Duodenal mucosa (tissue), 2 donors: ENCODE results near the gene CEP85L.
A peak's percentile ranks its signal among the peaks of the same experiment; 100 is the strongest.

Experiments used
- H3K27ac ChIP-seq: one replicate; pipeline ENCODE4 v1.7.0; 2013; ENCODE audit warnings: low read depth, low read length
- H3K27me3 ChIP-seq, 2 donors: one replicate each; pipeline ENCODE4 v1.7.0; 2013; ENCODE audit warnings: low read length in 2 of 2, control low read depth in 1 of 2; ENCODE audit not compliant: insufficient read depth in 2 of 2, control insufficient read depth in 1 of 2
- H3K36me3 ChIP-seq, 2 donors: one replicate each; pipeline ENCODE4 v1.7.0; 2013; ENCODE audit warnings: low read length in 2 of 2, control low read depth in 1 of 2; ENCODE audit not compliant: insufficient read depth in 2 of 2, control insufficient read depth in 1 of 2
- H3K4me1 ChIP-seq, 2 donors: one replicate each; pipeline ENCODE4 v1.7.0; 2013; ENCODE audit warnings: low read length in 2 of 2, control low read depth in 1 of 2; ENCODE audit not compliant: insufficient read depth in 2 of 2, control insufficient read depth in 1 of 2
- H3K4me3 ChIP-seq, 2 donors: one replicate each; pipeline ENCODE4 v1.7.0; 2013; ENCODE audit warnings: low read length in 2 of 2, low read depth in 1 of 2
- H3K9ac ChIP-seq, 2 donors: one replicate each; pipeline ENCODE4 v1.7.0; 2013; ENCODE audit warnings: low read length in 2 of 2, low read depth in 1 of 2
- H3K9me3 ChIP-seq, 2 donors: one replicate each; pipeline ENCODE4 v1.7.0; 2013; ENCODE audit warnings: low read length in 2 of 2, control low read depth in 1 of 2; ENCODE audit not compliant: control insufficient read depth in 1 of 2

CEP85L gene

GRCh38 chr6:118678866-118679265 lies 27.5 kb upstream of the CEP85L start:
- no peaks in the 10 kb centered on the region for H3K27me3 ChIP-seq
- H3K4me1 ChIP-seq, result no peaks in the 10 kb centered on the region
- H3K9me3 ChIP-seq, result no peaks in the 10 kb centered on the region
- H3K36me3 ChIP-seq, result no peaks in the 10 kb centered on the region
- no peak overlapping the region for H3K27ac ChIP-seq
- no peak overlapping the region for H3K9ac ChIP-seq
- H3K4me3 ChIP-seq, result no peak overlapping the region

GRCh38 chr6:118677193-118677592 lies 25.8 kb upstream of the CEP85L start:
- Histone ChIP-seq H3K4me1 (no peaks in the 10 kb centered on the region), H3K9ac (no peak overlapping the region), H3K9me3 (no peaks in the 10 kb centered on the region), H3K4me3 (no peak overlapping the region), H3K36me3 (no peaks in the 10 kb centered on the region), H3K27me3 (no peaks in the 10 kb centered on the region), H3K27ac (no peak overlapping the region)

GRCh38 chr6:118675225-118675624 lies 23.8 kb upstream of the CEP85L start:
- Histone ChIP-seq H3K27ac (no peak overlapping the region), H3K27me3 (no peaks in the 10 kb centered on the region), H3K9me3 (no peaks in the 10 kb centered on the region), H3K4me3 (no peak overlapping the region), H3K4me1 (no peaks in the 10 kb centered on the region), H3K36me3 (no peaks in the 10 kb centered on the region), H3K9ac (no peak overlapping the region)

- Histone ChIP-seq H3K4me3 (no peak overlapping the region), H3K27me3 (no peaks in the 10 kb centered on the region), H3K27ac (no peak overlapping the region), H3K9me3 (no peaks in the 10 kb centered on the region), H3K9ac (no peak overlapping the region), H3K4me1 (no peaks in the 10 kb centered on the region), H3K36me3 (no peaks in the 10 kb centered on the region)
Measured at GRCh38 chr6:118674772-118675171, 23.4 kb upstream of the CEP85L start.

GRCh38 chr6:118672678-118673077 lies 21.3 kb upstream of the CEP85L start:
- Histone ChIP-seq H3K27ac (no peak overlapping the region), H3K4me1 (no peaks in the 10 kb centered on the region), H3K4me3 (no peak overlapping the region), H3K36me3 (no peaks in the 10 kb centered on the region), H3K27me3 (no peaks in the 10 kb centered on the region), H3K9ac (no peak overlapping the region), H3K9me3 (no peaks in the 10 kb centered on the region)

GRCh38 chr6:118669561-118669960 lies 18.2 kb upstream of the CEP85L start:
- H3K9ac ChIP-seq, result no peak overlapping the region
- H3K9me3 ChIP-seq, result no peaks in the 10 kb centered on the region
- no peaks in the 10 kb centered on the region for H3K36me3 ChIP-seq
- no peak overlapping the region for H3K27ac ChIP-seq
- H3K4me1 ChIP-seq, result no peaks in the 10 kb centered on the region
- H3K4me3 ChIP-seq, result no peak overlapping the region
- no peaks in the 10 kb centered on the region for H3K27me3 ChIP-seq

- no peak overlapping the region for H3K4me3 ChIP-seq
- no peaks in the 10 kb centered on the region for H3K36me3 ChIP-seq
- no peaks in the 10 kb centered on the region for H3K4me1 ChIP-seq
- no peak overlapping the region for H3K9ac ChIP-seq
- no peaks in the 10 kb centered on the region for H3K27me3 ChIP-seq
- no peaks in the 10 kb centered on the region for H3K9me3 ChIP-seq
- H3K27ac ChIP-seq, result no peak overlapping the region
Measured at GRCh38 chr6:118668761-118669385, 17.5 kb upstream of the CEP85L start.

- Histone ChIP-seq H3K36me3 (no peaks in the 10 kb centered on the region), H3K27ac (no peak overlapping the region), H3K9me3 (no peaks in the 10 kb centered on the region), H3K27me3 (no peaks in the 10 kb centered on the region), H3K4me3 (no peak overlapping the region), H3K4me1 (no peaks in the 10 kb centered on the region), H3K9ac (no peak overlapping the region)
Measured at GRCh38 chr6:118667988-118668387, 16.6 kb upstream of the CEP85L start.

GRCh38 chr6:118665011-118665410 lies 13.6 kb upstream of the CEP85L start:
- Histone ChIP-seq H3K4me1 (no peaks in the 10 kb centered on the region), H3K9ac (no peak overlapping the region)

GRCh38 chr6:118663993-118664985 lies 12.9 kb upstream of the CEP85L start:
- Histone ChIP-seq H3K36me3 (no peaks in the 10 kb centered on the region), H3K4me3 (peak overlapping the region in 1 of 2 donors; percentile 43), H3K27ac (no peak overlapping the region), H3K4me1 (no peaks in the 10 kb centered on the region), H3K9ac (no peak overlapping the region), H3K9me3 (no peaks in the 10 kb centered on the region), H3K27me3 (no peaks in the 10 kb centered on the region)

More at GRCh38 chr6:118665011-118665410, 13.6 kb upstream of the CEP85L start:
- Histone ChIP-seq H3K27me3 (no peaks in the 10 kb centered on the region), H3K9me3 (no peaks in the 10 kb centered on the region), H3K36me3 (no peaks in the 10 kb centered on the region), H3K27ac (no peak overlapping the region), H3K4me3 (no peak overlapping the region)
